ENCODE results near the gene RYR2.
"Not testable (repeated sequence)": the region's sequence is repeated elsewhere in the genome, so short reads cannot be mapped to it uniquely, and the experiment has no call there.

Gene RYR2

DNA sequence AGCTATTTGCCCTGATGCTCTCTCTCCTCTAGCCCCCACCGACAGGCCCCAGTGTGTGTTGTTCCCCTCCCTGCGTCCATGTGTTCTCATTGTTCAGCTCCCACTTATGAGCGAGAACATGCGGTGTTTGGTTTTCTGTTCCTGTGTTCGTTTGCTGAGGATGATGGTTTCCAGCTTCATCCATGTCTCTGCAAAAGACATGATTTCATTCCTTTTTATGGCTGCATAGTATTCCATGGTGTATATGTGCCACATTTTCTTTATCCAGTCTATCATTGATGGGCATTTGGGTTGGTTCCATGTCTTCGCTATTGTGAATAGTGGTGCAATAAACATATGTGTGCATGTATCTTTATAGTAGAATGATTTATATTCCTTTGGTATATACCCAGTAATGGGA, 110.0 kb downstream of the RYR2 start:
- not testable (repeated sequence) for DNase-seq

DNA sequence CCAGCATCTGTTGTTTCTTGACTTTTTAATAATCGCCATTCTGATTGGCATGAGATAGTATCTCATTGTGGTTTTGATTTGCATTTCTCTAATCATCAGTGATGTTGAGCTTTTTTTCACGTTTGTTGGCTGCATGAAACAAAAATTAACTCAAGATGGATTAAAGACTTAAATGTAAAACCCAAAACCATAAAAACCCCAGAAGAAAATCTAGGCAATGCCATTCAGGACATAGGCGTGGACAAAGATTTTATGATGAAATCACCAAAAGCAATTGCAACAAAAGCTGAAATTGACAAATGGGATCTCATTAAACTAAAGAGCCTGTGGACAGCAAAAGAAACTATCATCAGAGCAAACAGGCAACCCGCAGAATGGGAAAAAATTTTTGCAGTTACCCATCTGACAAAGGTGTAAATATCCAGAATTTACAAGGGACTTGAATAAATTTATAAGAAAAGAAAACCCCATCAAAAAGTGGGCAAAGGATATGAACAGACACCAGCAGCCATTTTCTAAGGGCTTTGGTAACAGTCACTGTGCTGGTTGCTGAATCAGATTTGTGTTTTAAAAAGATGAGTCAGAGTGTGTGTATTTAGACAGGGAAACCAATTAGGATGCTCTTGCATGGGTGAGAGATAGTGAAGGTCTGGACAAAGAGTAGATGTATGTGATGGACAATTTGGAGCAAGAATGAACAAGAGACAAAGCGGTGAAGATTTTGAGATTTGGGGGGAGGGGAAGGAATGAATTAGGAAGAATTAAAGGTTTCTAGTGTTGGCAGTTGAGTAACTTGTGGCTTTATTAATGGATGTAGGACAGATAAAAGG, 110.7 kb downstream of the RYR2 start:
- no peak for DNase-seq

GRCh38 chr1:237154157-237154556, 112.2 kb downstream of the RYR2 start:
- no peak for DNase-seq

DNA sequence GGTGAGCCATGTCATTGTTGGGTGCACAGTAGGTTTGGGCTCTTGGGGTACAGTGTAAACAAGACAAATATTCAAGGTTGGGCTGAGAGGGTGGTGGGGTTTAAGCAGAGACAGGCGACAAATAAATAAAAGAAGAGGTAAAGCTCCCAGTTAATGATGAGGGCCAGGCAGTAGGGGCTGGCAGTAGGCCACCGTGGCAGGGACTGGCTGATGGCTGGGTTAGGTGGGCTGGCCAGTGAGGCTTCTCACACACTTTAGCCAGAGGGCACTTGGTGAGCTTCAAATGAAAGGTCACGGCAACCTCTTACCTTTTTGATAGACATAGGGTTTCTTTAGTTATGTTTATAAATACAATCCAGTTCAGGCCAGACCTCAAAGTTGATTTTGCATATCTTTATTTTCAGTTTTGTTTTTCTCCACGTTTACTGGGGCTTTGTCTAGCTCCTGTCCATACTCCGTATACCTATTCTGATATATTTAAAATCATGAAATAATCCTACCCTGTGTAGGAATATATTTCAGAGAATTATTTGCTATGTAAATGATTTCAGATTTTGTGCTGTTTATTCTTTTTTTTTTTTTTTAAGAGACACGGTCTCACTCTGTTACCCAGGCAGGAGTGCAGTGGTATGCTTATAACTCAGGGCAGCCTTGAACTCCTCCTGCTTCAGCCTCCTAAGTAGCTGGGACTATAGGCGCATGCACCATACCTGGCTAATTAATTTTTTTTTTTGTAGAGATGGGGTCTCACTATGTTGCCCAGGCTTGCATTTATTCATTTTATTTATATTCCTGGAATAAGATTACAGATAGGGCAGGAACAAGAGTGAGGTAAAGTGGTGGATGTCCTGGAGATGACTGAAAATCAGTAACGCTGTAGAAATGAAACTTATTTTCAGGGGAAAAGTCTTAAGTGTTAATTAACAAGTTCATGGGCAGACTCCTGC, 122.7 kb downstream of the RYR2 start:
- no peak for DNase-seq

DNA sequence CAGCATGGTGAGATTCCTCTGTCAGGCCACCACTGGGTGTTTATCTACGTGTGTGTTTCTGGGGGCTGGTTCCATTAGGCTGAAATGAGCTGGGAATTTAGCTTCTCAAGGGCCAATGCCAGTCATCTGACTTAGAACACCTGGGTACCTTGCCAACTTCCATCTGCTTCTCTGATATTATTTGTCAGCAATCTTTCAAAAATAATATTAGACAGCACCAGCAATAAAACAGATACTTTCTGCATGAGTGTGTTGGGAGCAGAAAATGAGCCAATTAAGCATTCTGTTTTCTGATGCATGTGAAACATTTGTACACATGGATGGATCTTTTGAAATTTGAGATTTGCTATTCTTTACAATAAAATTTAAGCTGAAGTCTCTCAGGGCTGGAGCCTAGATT, 124.1 kb downstream of the RYR2 start:
- no peak for DNase-seq

- DNase-seq: no peak
Measured at GRCh38 chr1:237166593-237167101, 124.7 kb downstream of the RYR2 start.

DNA sequence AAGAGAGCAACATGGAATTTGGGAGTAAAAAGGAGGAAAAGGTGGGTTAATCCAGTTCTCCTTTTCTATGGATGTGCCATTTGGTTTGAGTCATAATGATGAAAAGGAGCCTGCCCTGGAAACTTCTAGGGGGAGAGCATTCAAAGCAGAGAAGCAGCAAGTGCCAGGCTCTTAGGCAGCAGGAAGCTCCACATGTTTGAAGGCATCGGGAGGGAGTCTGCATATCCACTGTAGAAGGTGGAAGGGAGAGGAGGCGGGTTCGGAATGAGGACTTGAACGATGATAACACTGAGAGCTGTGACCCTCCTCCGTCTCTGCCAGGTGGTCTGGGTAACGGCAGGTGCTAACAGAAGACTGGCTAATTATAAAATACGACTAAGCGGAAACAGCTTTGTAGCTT, 128.2 kb downstream of the RYR2 start:
- DNase-seq: no peak

DNA sequence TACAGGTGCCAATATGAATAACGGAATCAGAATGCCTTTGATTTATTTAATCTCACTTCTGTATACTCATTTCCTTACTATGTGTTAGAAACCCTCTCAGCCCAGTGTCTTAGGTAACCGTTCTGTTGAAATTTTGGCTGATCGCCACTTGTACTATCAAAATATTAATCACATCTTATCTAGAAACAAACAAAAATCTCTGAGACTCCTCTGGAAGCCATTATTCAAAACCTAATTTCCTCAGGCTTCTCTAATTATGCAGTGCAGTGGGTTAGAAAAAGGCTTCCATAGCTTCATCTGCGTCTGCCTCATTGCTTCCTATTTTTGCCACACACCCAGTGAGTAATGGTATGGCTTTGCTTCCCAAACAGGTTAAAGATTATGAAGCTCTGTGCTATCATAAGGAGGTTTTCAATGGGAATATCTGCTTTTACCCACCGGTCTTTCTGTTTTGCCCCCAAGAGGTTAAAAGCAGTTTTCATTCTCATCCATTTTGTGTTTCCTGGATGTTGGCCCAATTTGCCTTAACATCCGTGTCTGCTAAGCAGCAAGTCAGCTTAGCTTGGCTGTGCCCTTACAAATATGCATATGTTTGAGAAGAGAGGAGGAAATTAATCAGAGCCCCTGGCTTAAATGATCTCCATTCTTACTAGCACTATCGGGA, 129.6 kb downstream of the RYR2 start:
- DNase-seq: no peak

- DNase-seq: no peak
Measured at GRCh38 chr1:237172118-237172485, 130.1 kb downstream of the RYR2 start.

GRCh38 chr1:237179503-237179902, 137.5 kb downstream of the RYR2 start:
- no peak for DNase-seq

GRCh38 chr1:237180256-237180655, 138.3 kb downstream of the RYR2 start:
- DNase-seq: no peak

DNA sequence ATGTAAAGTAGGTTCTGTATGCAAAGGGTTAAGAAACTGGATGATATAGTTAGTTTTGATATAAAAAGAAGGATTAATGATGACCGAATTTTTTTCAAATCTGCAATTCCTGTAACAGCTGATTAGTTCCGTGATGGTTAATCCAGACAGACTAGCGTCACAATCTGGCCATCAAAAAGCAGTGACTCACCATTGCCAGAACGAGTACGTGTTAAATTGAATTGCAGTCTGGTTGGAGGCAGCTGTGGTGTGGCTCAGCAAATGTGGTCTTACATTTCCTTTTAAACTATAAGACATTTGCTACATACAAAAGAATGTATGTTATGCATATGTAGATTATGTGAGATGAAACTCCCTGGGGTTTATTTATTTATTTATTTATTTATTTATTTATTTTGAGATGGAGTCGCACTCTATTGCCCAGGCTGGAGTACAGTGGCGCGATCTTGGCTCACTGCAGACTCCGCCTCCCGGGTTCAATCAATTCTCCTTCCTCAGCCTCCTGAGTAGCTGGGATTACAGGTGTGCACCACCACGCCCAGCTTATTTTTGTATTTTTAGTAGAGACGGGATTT, 139.8 kb downstream of the RYR2 start:
- DNase-seq: no peak

GRCh38 chr1:237183963-237184540, 142.1 kb downstream of the RYR2 start:
- DNase-seq: no peak

DNA sequence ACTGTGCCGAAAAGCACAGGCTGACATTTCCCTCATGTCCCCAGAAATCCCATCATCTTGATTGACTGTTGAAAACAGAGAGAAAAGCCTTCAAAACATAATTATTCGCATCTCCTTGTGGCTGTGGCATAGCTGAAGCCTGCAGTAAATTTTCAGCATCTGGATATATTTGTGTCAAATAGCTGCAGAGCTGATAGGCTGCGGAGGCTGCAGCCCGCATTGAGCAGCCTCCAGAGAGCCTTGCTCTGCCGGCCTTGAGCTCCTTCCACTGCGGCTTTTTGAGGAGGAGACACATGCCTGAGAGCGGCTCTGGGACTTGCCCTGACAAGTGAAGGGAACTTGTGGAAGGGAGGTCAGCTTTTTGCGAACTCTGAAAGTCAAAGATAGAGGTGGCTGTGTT, 144.7 kb downstream of the RYR2 start:
- no peak for DNase-seq

DNA sequence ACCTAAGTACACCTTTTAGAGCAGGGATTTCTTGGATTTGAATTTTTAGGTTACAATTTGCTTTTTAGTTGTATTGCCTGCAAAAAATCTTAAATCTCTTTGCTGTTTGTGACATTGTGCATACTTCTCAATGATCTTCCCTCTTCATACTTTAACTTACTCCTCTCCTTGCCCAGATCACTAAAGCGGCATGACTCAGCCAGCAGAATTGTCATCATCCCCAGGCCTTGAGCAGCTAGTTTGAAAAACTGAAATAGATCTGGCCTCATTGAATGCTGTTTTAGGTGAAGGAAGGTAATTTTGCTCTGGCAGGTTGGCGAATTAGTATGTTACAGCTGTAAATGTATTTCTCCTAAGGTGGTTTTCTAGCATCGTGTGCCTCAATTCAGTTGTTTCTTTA, 145.9 kb downstream of the RYR2 start:
- no peak for DNase-seq

- no peak for DNase-seq
Measured at GRCh38 chr1:237191403-237191802, 149.4 kb downstream of the RYR2 start.

GRCh38 chr1:237197470-237198425, 155.8 kb downstream of the RYR2 start:
- no peak for DNase-seq

GRCh38 chr1:237199026-237199425, 157.0 kb downstream of the RYR2 start:
- no peak for DNase-seq

- DNase-seq: no peak
Measured at GRCh38 chr1:237201155-237201554, 159.2 kb downstream of the RYR2 start.

- DNase-seq: no peak
Measured at GRCh38 chr1:237204841-237205240, 162.9 kb downstream of the RYR2 start.

DNA sequence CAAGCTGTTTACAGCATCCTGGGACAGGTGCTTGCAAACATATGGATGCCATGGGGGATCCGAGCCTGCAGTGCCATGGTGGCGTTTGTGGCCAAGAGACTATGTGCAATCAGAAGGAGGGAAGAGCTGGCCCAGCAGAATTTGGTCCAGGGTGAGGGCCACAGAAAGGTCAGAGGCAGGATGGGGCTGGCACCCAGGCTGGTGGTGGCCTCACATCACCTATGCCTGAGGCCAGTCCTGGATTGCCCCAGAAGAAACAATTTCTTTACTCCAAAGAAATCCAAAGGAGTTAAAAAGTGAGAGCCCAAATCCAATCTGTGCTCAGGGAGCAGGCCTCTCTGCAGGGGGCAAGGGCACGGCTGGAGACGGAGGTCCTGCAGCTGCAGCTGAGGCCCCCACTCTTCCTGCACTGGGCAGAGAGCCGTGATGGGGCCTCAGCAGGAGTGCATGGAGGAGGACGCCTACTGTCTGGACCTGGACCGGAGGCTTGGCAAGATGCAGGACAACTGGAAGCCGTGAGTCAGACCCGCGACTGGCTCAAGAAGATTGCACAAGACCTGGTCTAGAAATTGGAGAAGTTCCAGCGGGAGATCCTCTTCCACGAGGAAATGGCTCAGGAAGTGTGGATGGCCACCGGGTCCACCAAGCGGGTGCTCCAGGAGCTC, 163.5 kb downstream of the RYR2 start:
- DNase-seq: no peak

Measured in SW 1271 (cell line).